SK-N-SH (cell line): Measurements from ENCODE around the gene FAM217A. TPM values are rescaled to one million over a fixed set of nuclear protein-coding genes. Genes with fewer than 3 reads are reported as not detected.

Experiments used
- CTCF ChIA-PET: fragments of 300-600, 350-600 bp; formaldehyde crosslinking; extraction: SDS; loops from one replicate; lab custom pipeline; 2021; lab: Yijun Ruan, JAX
- POLR2A ChIA-PET: fragments of 350-600 bp; sonication (Branson Sonifier 250); formaldehyde crosslinking; extraction: SDS; loops from one replicate; lab custom pipeline; 2020; ENCODE audit warnings: antibody characterized with exemption, inconsistent platforms; lab: Yijun Ruan, JAX
- DNase-seq: peaks from one replicate; pipeline ENCODE4 v3.0.0; 2012
- H2AFZ ChIP-seq: fragments of 200-600 bp; sonication (generic); 2 replicates; pipeline ENCODE4 v1.8.1; 2016; ENCODE audit warnings: antibody characterized with exemption, mild to moderate bottlenecking, low read depth
- H3F3A ChIP-seq: fragments of 200-600 bp; sonication (generic); replicated peaks from 2 replicates; pipeline ENCODE3; 2016; ENCODE audit warnings: antibody characterized with exemption, mild to moderate bottlenecking; ENCODE audit not compliant: insufficient read depth
- H3K27ac ChIP-seq, 2 experiments: fragments of 200-500 bp in 1 of 2; fragments of 200-600 bp in 1 of 2; sonication (Bioruptor generic) in 1 of 2; sonication (generic), shearing (Covaris generic) in 1 of 2; 2 replicates each; pipeline versions ENCODE4 v1.5.1 to v1.6.1; 2014 to 2016; ENCODE audit warnings: low read depth in 2 of 2, inconsistent platforms in 1 of 2, low read length in 1 of 2, mild to moderate bottlenecking in 1 of 2, mixed read lengths in 1 of 2
- H3K27me3 ChIP-seq: fragments of 200-600 bp; sonication (generic), shearing (Covaris generic); 2 replicates; pipeline ENCODE4 v1.6.1; 2016; ENCODE audit warnings: mixed run types; ENCODE audit not compliant: insufficient read depth
- H3K36me3 ChIP-seq, 2 experiments: fragments of 200-500 bp in 1 of 2; fragments of 200-600 bp in 1 of 2; sonication (Bioruptor generic) in 1 of 2; sonication (generic) in 1 of 2; replicated peaks in 1 of 2; 2 replicates each; pipeline versions ENCODE3 to v1.5.1; 2014 to 2016; ENCODE audit warnings: low read length in 1 of 2, mild to moderate bottlenecking in 1 of 2; ENCODE audit not compliant: insufficient read depth in 2 of 2, control insufficient read depth in 1 of 2
- H3K4me1 ChIP-seq, 2 experiments: fragments of 200-500 bp in 1 of 2; fragments of 200-600 bp in 1 of 2; sonication (Bioruptor generic) in 1 of 2; sonication (generic), shearing (Covaris generic) in 1 of 2; 2 replicates each; pipeline versions ENCODE4 v1.5.1 to v1.6.1; 2014 to 2016; ENCODE audit warnings: low read depth in 1 of 2, low read length in 1 of 2, mixed run types in 1 of 2; ENCODE audit not compliant: insufficient read depth in 2 of 2, control insufficient read depth in 1 of 2
- H3K4me2 ChIP-seq: fragments of 200-600 bp; sonication (generic), shearing (Covaris generic); 2 replicates; pipeline ENCODE4 v1.6.1; 2017; ENCODE audit warnings: mixed run types
- H3K4me3 ChIP-seq, 2 experiments: fragments of 200-500 bp in 1 of 2; fragments of 200-600 bp in 1 of 2; sonication (Bioruptor generic) in 1 of 2; sonication (generic), shearing (Covaris generic) in 1 of 2; 2 replicates each; pipeline versions ENCODE4 v1.5.1 to v1.8.1; 2014 to 2016; ENCODE audit warnings: low read depth in 2 of 2, inconsistent platforms in 1 of 2, low read length in 1 of 2, mild to moderate bottlenecking in 1 of 2, mixed read lengths in 1 of 2, moderate library complexity in 1 of 2
- H3K79me2 ChIP-seq: fragments of 200-600 bp; sonication (generic); 2 replicates; pipeline ENCODE4 v1.8.1; 2017; ENCODE audit warnings: mild to moderate bottlenecking; ENCODE audit not compliant: insufficient read depth
- H3K9ac ChIP-seq: fragments of 200-600 bp; sonication (generic); 2 replicates; pipeline ENCODE4 v1.6.1; 2017; ENCODE audit warnings: mixed run types
- H3K9me2 ChIP-seq: fragments of 200-600 bp; sonication (generic); 2 replicates; pipeline ENCODE4 v1.6.1; 2017; ENCODE audit warnings: mixed run types
- H3K9me3 ChIP-seq: fragments of 200-600 bp; sonication (generic); 2 replicates; pipeline ENCODE4 v1.6.1; 2017; ENCODE audit warnings: mixed run types, mild to moderate bottlenecking, moderate library complexity
- H4K20me1 ChIP-seq: fragments of 200-600 bp; sonication (generic); 2 replicates; pipeline ENCODE4 v1.6.1; 2017; ENCODE audit warnings: mild to moderate bottlenecking, mixed run types; ENCODE audit not compliant: insufficient read depth
- CTCF ChIP-seq: fragments of 200-600 bp; sonication (generic); IDR thresholded peaks from 2 replicates; pipeline ENCODE4 v1.6.1; 2017; ENCODE audit warnings: antibody characterized with exemption, mild to moderate bottlenecking, moderate library complexity
- ELF1 ChIP-seq: IDR thresholded peaks from 2 replicates; pipeline ENCODE4 v1.4.0; 2012
- EP300 ChIP-seq, 2 experiments: IDR thresholded peaks; 2 replicates each; pipeline versions ENCODE4 v1.4.0 to v1.6.1; 2012; ENCODE audit warnings: borderline replicate concordance in 1 of 2, low read depth in 1 of 2, low read length in 1 of 2
- FOSL2 ChIP-seq: IDR thresholded peaks from 2 replicates; pipeline ENCODE4 v1.4.0; 2012; ENCODE audit warnings: low read depth, mild to moderate bottlenecking, moderate library complexity, borderline replicate concordance
- FOXJ3 ChIP-seq: sonication (generic); formaldehyde crosslinking; IDR thresholded peaks from 2 replicates; pipeline ENCODE4 v1.5.1; 2020; ENCODE audit warnings: mild to moderate bottlenecking, missing genetic modification reagents
- FOXM1 ChIP-seq: IDR thresholded peaks from 2 replicates; pipeline ENCODE4 v1.4.0; 2012; ENCODE audit warnings: low read depth, mild to moderate bottlenecking
- GATA2 ChIP-seq: sonication (generic); formaldehyde crosslinking; IDR thresholded peaks from 2 replicates; pipeline ENCODE4 v1.5.0; 2020; ENCODE audit warnings: mild to moderate bottlenecking, missing genetic modification reagents
- JUND ChIP-seq: IDR thresholded peaks from 2 replicates; pipeline ENCODE4 v1.4.0; 2012
- PBX3 ChIP-seq: IDR thresholded peaks from 2 replicates; pipeline ENCODE4; 2012
- POLR2AphosphoS5 ChIP-seq: IDR thresholded peaks from 2 replicates; pipeline ENCODE4 v1.6.1; 2012; ENCODE audit warnings: low read depth, low read length
- RAD21 ChIP-seq: IDR thresholded peaks from 2 replicates; pipeline ENCODE4 v1.6.1; 2012; ENCODE audit warnings: mild to moderate bottlenecking, low read length
- SIN3A ChIP-seq: IDR thresholded peaks from 2 replicates; pipeline ENCODE4 v1.6.1; 2012; ENCODE audit warnings: low read depth, mild to moderate bottlenecking, low read length, moderate library complexity, borderline replicate concordance
- SMC3 ChIP-seq: IDR thresholded peaks from 2 replicates; pipeline ENCODE4 v1.6.1; 2012; ENCODE audit warnings: low read depth, low read length, improper control_type of control experiment
- TCF12 ChIP-seq: IDR thresholded peaks from 2 replicates; pipeline ENCODE4 v1.4.0; 2012
- WGBS: methylation state at CpG from one replicate; pipeline ENCODE4 v1.1.6; 2017; ENCODE audit warnings: low lambda C conversion rate; 5-methylcytosine and 5-hydroxymethylcytosine counted together
- polyA plus RNA-seq, 3 experiments: library from polyadenylated mRNA; depleted of rRNA; stranded (reverse); fragments of >200 nt; gene quantifications; 2 replicates each; pipeline ENCODE4 v1.2.3, GENCODE V29; 2012
- TF ChIP-seq, protein P1 (sequence below): IDR thresholded peaks from 2 replicates; pipeline ENCODE4 v1.6.1; 2012; ENCODE audit warnings: mild to moderate bottlenecking, low read depth, low read length, moderate library complexity
- TF ChIP-seq, protein P2 (sequence below): IDR thresholded peaks from 2 replicates; pipeline ENCODE4 v1.4.0; 2012; ENCODE audit warnings: low read depth

Gene FAM217A
- polyA plus RNA-seq, 1 of the 3 experiments (the other 2 are of a cell fraction) = not detected

DNA sequence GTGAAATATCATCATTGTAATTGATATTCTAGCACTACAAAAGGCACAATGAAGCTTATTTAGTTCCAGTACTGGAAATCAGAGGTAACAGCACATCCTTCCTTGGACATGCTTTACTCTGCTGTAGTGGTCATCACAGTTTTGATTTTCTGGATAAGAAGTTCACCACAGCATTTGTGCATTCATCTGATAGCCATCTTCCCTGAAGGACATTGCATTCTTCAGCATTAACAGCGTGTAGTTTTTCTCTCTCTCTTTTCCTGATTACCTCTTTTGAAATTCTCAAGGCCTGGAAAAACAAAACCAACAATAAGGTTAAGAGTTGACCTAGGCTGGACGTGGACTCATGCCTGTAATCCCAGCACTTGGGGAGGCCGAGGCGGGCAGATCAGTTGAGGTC, 36.8 kb upstream of the FAM217A start:
- no peak overlapping the region for H3K27ac ChIP-seq
- TF ChIP-seq FOSL2 (no peak), SIN3A (no peak), TCF12 (no peak), JUND (no peak), FOXM1 (no peak), EP300 (IDR thresholded peaks at IDR 0.05; ENCODE audit: borderline replicate concordance in 1 of 2, low read depth in 1 of 2, low read length in 1 of 2) (no peak), GATA2 (CRISPR knock-in tag) (no peak)
- TF ChIP-seq, protein P1, sequence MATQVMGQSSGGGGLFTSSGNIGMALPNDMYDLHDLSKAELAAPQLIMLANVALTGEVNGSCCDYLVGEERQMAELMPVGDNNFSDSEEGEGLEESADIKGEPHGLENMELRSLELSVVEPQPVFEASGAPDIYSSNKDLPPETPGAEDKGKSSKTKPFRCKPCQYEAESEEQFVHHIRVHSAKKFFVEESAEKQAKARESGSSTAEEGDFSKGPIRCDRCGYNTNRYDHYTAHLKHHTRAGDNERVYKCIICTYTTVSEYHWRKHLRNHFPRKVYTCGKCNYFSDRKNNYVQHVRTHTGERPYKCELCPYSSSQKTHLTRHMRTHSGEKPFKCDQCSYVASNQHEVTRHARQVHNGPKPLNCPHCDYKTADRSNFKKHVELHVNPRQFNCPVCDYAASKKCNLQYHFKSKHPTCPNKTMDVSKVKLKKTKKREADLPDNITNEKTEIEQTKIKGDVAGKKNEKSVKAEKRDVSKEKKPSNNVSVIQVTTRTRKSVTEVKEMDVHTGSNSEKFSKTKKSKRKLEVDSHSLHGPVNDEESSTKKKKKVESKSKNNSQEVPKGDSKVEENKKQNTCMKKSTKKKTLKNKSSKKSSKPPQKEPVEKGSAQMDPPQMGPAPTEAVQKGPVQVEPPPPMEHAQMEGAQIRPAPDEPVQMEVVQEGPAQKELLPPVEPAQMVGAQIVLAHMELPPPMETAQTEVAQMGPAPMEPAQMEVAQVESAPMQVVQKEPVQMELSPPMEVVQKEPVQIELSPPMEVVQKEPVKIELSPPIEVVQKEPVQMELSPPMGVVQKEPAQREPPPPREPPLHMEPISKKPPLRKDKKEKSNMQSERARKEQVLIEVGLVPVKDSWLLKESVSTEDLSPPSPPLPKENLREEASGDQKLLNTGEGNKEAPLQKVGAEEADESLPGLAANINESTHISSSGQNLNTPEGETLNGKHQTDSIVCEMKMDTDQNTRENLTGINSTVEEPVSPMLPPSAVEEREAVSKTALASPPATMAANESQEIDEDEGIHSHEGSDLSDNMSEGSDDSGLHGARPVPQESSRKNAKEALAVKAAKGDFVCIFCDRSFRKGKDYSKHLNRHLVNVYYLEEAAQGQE = no peak
- H2AFZ ChIP-seq = no peak overlapping the region
- no peaks in the 10 kb centered on the region for H3K27me3 ChIP-seq
- peaks cover 8% of the 10 kb centered on the region for H3F3A ChIP-seq
- no peaks in the 10 kb centered on the region for H3K9me3 ChIP-seq
- H3K79me2 ChIP-seq = no peaks in the 10 kb centered on the region
- H3K36me3 ChIP-seq = peaks cover 31 to 47% of the 10 kb centered on the region in 2 experiments
- H3K4me1 ChIP-seq = no peaks in the 10 kb centered on the region
- H3K4me3 ChIP-seq = no peak overlapping the region
- peaks cover 3% of the 10 kb centered on the region; the same call in 1 of the 2 replicates for H3K9me2 ChIP-seq
- WGBS = 87% methylated on average over 4 of the region's 4 CpGs
- no peak for DNase-seq
- H3K9ac ChIP-seq = no peak overlapping the region
- ChIA-PET POLR2A (interaction anchor here (0.7 kb wide), 1 partner anchor 9 kb away, joined by 4 read pairs; no protein-coding TSS in a partner anchor), CTCF (interaction anchor here (1.1 to 1.4 kb wide), 2 partner anchors 30 to 31 kb away, joined by 3 to 5 read pairs; no protein-coding TSS in a partner anchor)
- no peaks in the 10 kb centered on the region for H4K20me1 ChIP-seq
- no peak overlapping the region for H3K4me2 ChIP-seq

DNA sequence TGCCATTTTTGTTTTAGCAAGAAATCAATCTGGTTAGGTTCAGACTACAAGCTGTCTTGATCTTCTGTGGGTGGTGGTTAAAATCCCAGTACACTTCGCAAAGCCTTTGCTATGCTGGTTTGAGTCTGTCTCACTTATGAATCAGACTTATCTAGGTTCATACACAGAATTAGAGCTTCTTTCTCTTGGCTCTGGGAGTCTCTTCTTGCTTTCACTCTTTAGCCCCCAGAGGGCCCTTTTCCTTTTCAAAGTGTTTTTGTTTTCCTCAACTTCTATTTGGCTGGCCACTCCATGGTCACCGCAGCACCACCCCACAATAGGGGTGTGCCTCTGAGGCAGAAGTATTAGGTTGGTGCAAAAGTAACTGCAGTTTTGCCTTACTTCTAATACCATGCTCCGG, 35.2 kb upstream of the FAM217A start:
- Histone ChIP-seq H2AFZ (no peak overlapping the region), H3K4me1 (no peaks in the 10 kb centered on the region), H3K36me3 (peaks cover 22 to 37% of the 10 kb centered on the region in 2 experiments), H3K27ac (no peak overlapping the region), H3K27me3 (no peaks in the 10 kb centered on the region), H3K4me2 (no peak overlapping the region), H3F3A (peaks cover 8% of the 10 kb centered on the region), H3K9me3 (no peaks in the 10 kb centered on the region), H4K20me1 (no peaks in the 10 kb centered on the region), H3K9me2 (peaks cover 6% of the 10 kb centered on the region; the same call in 1 of the 2 replicates), H3K4me3 (no peak overlapping the region), H3K9ac (no peak overlapping the region), H3K79me2 (no peaks in the 10 kb centered on the region)
- ChIA-PET POLR2A (no interaction called here), CTCF (no interaction called here)
- 95% methylated on average over 3 of the region's 3 CpGs for WGBS
- DNase-seq = no peak
- no peak for TF ChIP-seq GATA2 (CRISPR knock-in tag)
- no peak for TF ChIP-seq SMC3
- no peak for TF ChIP-seq PBX3
- TF ChIP-seq, protein P1 = no peak
- no peak for TF ChIP-seq POLR2AphosphoS5
- TF ChIP-seq FOXJ3 = no peak
- TF ChIP-seq RAD21 = no peak
- no peak for TF ChIP-seq CTCF
- TF ChIP-seq TCF12 = no peak
- TF ChIP-seq, protein P2, sequence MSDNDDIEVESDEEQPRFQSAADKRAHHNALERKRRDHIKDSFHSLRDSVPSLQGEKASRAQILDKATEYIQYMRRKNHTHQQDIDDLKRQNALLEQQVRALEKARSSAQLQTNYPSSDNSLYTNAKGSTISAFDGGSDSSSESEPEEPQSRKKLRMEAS = no peak
- no peak for TF ChIP-seq ELF1
